ENCODE data around the gene NR2E3. TPM values are rescaled to one million over a fixed set of nuclear protein-coding genes. Genes with fewer than 3 reads are reported as not detected.

Gene NR2E3
- total RNA-seq, 4 donors from 2014 or later, result 0.21 TPM; not detected in 3

GRCh38 chr15:71784719-71785118 lies 25.6 kb upstream of the NR2E3 start:
- WGBS, 2 donors, result 67 to 79% methylated on average over 6 of the region's 6 CpGs
- Histone ChIP-seq H3K27me3 (no peaks in the 10 kb centered on the region), H3K36me3 (no peaks in the 10 kb centered on the region), H3K4me3 (no peak overlapping the region), H3K9me3 (no peaks in the 10 kb centered on the region), H3K27ac (no peak overlapping the region), H3K4me1 (peaks cover 0 to 8% (median 3%) of the 10 kb centered on the region in 4 donors)
- DNase-seq (ENCODE audit: low spot score in 2 of 2), result no peak
- no peak for TF ChIP-seq CTCF (IDR thresholded peaks at IDR 0.05)
- no peak for TF ChIP-seq POLR2A (IDR thresholded peaks at IDR 0.05)
- TF ChIP-seq EP300 (IDR thresholded peaks at IDR 0.05), result no peak

GRCh38 chr15:71785996-71786395 lies 24.4 kb upstream of the NR2E3 start:
- 87 to 90% methylated on average over 2 of the region's 2 CpGs for WGBS, 2 donors
- Histone ChIP-seq H3K36me3 (no peaks in the 10 kb centered on the region), H3K27ac (no peak overlapping the region), H3K4me1 (no peaks in the 10 kb centered on the region), H3K9me3 (no peaks in the 10 kb centered on the region), H3K4me3 (no peak overlapping the region), H3K27me3 (no peaks in the 10 kb centered on the region)
- DNase-seq (ENCODE audit: low spot score in 2 of 2), result no peak
- no peak for TF ChIP-seq EP300 (IDR thresholded peaks at IDR 0.05)
- TF ChIP-seq CTCF (IDR thresholded peaks at IDR 0.05), result no peak
- no peak for TF ChIP-seq POLR2A (IDR thresholded peaks at IDR 0.05)

GRCh38 chr15:71786673-71787072 lies 23.7 kb upstream of the NR2E3 start:
- Histone ChIP-seq H3K4me3 (no peak overlapping the region), H3K9me3 (no peaks in the 10 kb centered on the region), H3K27ac (no peak overlapping the region), H3K4me1 (no peaks in the 10 kb centered on the region), H3K36me3 (no peaks in the 10 kb centered on the region), H3K27me3 (no peaks in the 10 kb centered on the region)
- TF ChIP-seq CTCF (IDR thresholded peaks at IDR 0.05) (no peak), EP300 (IDR thresholded peaks at IDR 0.05) (no peak), POLR2A (IDR thresholded peaks at IDR 0.05) (no peak)
- 81 to 82% methylated on average over 7 of the region's 7 CpGs for WGBS, 2 donors
- no peak for DNase-seq (ENCODE audit: low spot score in 2 of 2)

GRCh38 chr15:71788646-71789579 lies 21.4 kb upstream of the NR2E3 start:
- Histone ChIP-seq H3K36me3 (no peaks in the 10 kb centered on the region), H3K27me3 (no peaks in the 10 kb centered on the region), H3K4me3 (no peak overlapping the region), H3K27ac (no peak overlapping the region), H3K9me3 (no peaks in the 10 kb centered on the region), H3K4me1 (no peaks in the 10 kb centered on the region)
- DNase-seq (ENCODE audit: low spot score in 2 of 2), result no peak
- 89 to 94% methylated on average over 15 of the region's 15 CpGs for WGBS, 2 donors
- TF ChIP-seq EP300 (IDR thresholded peaks at IDR 0.05) (no peak), CTCF (IDR thresholded peaks at IDR 0.05) (no peak), POLR2A (IDR thresholded peaks at IDR 0.05) (no peak)

- no peaks in the 10 kb centered on the region for H3K9me3 ChIP-seq
- no peaks in the 10 kb centered on the region for H3K36me3 ChIP-seq
- no peak for DNase-seq (ENCODE audit: low spot score in 2 of 2)
- H3K4me1 ChIP-seq, result no peaks in the 10 kb centered on the region
- H3K4me3 ChIP-seq, result no peak overlapping the region
- H3K27me3 ChIP-seq, result no peaks in the 10 kb centered on the region
- TF ChIP-seq CTCF (IDR thresholded peaks at IDR 0.05) (no peak), POLR2A (IDR thresholded peaks at IDR 0.05) (no peak), EP300 (IDR thresholded peaks at IDR 0.05) (no peak)
- WGBS, 2 donors, result 92 to 96% methylated on average over 6 of the region's 6 CpGs
- H3K27ac ChIP-seq, result no peak overlapping the region
These were observed 20.7 kb upstream of the NR2E3 start for GRCh38 chr15:71789616-71790015.
